Lung (tissue), 12 donors: ENCODE results near the gene RABL2B. TPM values are rescaled to one million over a fixed set of nuclear protein-coding genes. Genes with fewer than 3 reads are reported as not detected.
A peak's percentile ranks its signal among the peaks of the same experiment; 100 is the strongest.

ENCODE experiments used
- ATAC-seq: fragments of 200-7000 bp; cut with Tn5 transposase; one replicate; pipeline ENCODE4 v1.9.1; 2020; ENCODE audit warnings: moderate number of reproducible peaks; ENCODE audit not compliant: insufficient read depth, low FRiP score
- DNase-seq, 3 donors: peaks; one replicate each; pipeline ENCODE4 v3.0.0-alpha.2; 2013 to 2017
- H3K27ac ChIP-seq, 2 donors: one replicate each; pipeline ENCODE4 v1.5.1; 2013; ENCODE audit warnings: mild to moderate bottlenecking in 2 of 2, moderate library complexity in 2 of 2, control low read depth in 1 of 2, inconsistent platforms in 1 of 2, low read depth in 1 of 2, low read length in 1 of 2
- H3K27me3 ChIP-seq, 3 donors: one replicate each; pipeline ENCODE4 v1.5.1; 2013; ENCODE audit warnings: low read length in 2 of 3; ENCODE audit not compliant: control insufficient read depth in 3 of 3, insufficient read depth in 3 of 3
- H3K36me3 ChIP-seq, 4 donors: one replicate each; pipeline ENCODE4 v1.5.1; 2013; ENCODE audit warnings: low read length in 4 of 4, mild to moderate bottlenecking in 1 of 4, moderate library complexity in 1 of 4; ENCODE audit not compliant: control insufficient read depth in 4 of 4, insufficient read depth in 4 of 4
- H3K4me1 ChIP-seq, 5 donors: one replicate each; pipeline ENCODE4 v1.5.1; 2013; ENCODE audit warnings: low read length in 5 of 5, mild to moderate bottlenecking in 2 of 5, moderate library complexity in 1 of 5; ENCODE audit not compliant: control insufficient read depth in 5 of 5, insufficient read depth in 5 of 5
- H3K4me3 ChIP-seq: one replicate; pipeline ENCODE4 v1.5.1; 2013; ENCODE audit warnings: mild to moderate bottlenecking, control low read depth, moderate library complexity
- H3K9ac ChIP-seq, 2 donors: one replicate each; pipeline ENCODE4 v1.5.1; 2013; ENCODE audit warnings: low read length in 2 of 2, control low read depth in 1 of 2; ENCODE audit not compliant: insufficient read depth in 1 of 2
- H3K9me3 ChIP-seq, 4 donors: one replicate each; pipeline ENCODE4 v1.5.1; 2013; ENCODE audit warnings: low read length in 3 of 4, mild to moderate bottlenecking in 1 of 4, moderate library complexity in 1 of 4; ENCODE audit not compliant: control insufficient read depth in 4 of 4, insufficient read depth in 3 of 4
- CTCF ChIP-seq: IDR thresholded peaks from 2 replicates; pipeline ENCODE4 v1.5.1; 2012; ENCODE audit warnings: mild to moderate bottlenecking; ENCODE audit errors: control extremely low read depth, extremely low read depth
- WGBS, 2 donors: extraction: QIAGEN DNeasy Blood & Tissue Kit; methylation state at CpG; one replicate each; pipeline ENCODE4 v1.1.7; 2013; 5-methylcytosine and 5-hydroxymethylcytosine counted together
- polyA plus RNA-seq, 2 donors: library from polyadenylated mRNA; stranded (reverse); fragments of 200-250 nt; gene quantifications; one replicate each; pipeline ENCODE4 v1.2.1, GENCODE V29; 2013
- total RNA-seq, 2 donors: library from RNA; depleted of rRNA in 1 of 2; stranded (reverse); fragments of >200 nt in 1 of 2; gene quantifications; one replicate each; pipeline ENCODE4 v1.2.1, GENCODE V29; 2014 to 2021
- donor health status: control.
- donor health status: control.
- donor health status: Bipolar disorder and iron deficiency.
- donor health status: healthy.
- donor health status: DM: yes; HTN: yes; CAD: no.

The RABL2B gene
- total and polyA plus RNA-seq, 4 donors: 25.1 to 53.4 (median 32.5) TPM

DNA sequence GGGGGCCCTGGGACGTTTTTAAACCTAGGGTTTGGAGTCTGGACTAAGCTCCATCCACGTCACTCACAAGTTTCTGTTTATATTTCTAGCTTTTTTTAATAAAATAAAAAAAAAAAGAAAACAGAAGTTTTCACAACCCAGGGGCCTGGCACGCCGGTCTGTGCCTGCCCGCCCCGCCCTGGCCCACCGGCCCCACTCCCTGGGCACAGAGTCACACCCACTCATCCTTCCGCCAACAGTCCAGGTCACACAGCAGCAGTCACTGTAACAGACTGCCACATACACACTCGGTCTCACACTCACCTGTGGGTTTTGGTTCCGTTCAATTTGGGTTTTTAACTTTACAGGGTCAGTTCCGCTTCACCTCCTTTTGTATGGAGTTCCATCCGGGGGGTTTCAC is 50.8 kb downstream of the RABL2B start:
- Histone ChIP-seq H3K27ac (no peak overlapping the region), H3K4me3 (no peak overlapping the region), H3K27me3 (peaks cover 0 to 24% (median 8%) of the 10 kb centered on the region in 3 donors), H3K9me3 (no peaks in the 10 kb centered on the region), H3K9ac (no peak overlapping the region), H3K36me3 (peaks cover 0 to 9% (median 0%) of the 10 kb centered on the region in 4 donors), H3K4me1 (peaks cover 0 to 7% (median 0%) of the 10 kb centered on the region in 5 donors)
- WGBS, 2 donors: 77 to 85% methylated on average over 12 of the region's 12 CpGs
- no peak for TF ChIP-seq CTCF
- ATAC-seq: no peak
- no peak for DNase-seq

DNA sequence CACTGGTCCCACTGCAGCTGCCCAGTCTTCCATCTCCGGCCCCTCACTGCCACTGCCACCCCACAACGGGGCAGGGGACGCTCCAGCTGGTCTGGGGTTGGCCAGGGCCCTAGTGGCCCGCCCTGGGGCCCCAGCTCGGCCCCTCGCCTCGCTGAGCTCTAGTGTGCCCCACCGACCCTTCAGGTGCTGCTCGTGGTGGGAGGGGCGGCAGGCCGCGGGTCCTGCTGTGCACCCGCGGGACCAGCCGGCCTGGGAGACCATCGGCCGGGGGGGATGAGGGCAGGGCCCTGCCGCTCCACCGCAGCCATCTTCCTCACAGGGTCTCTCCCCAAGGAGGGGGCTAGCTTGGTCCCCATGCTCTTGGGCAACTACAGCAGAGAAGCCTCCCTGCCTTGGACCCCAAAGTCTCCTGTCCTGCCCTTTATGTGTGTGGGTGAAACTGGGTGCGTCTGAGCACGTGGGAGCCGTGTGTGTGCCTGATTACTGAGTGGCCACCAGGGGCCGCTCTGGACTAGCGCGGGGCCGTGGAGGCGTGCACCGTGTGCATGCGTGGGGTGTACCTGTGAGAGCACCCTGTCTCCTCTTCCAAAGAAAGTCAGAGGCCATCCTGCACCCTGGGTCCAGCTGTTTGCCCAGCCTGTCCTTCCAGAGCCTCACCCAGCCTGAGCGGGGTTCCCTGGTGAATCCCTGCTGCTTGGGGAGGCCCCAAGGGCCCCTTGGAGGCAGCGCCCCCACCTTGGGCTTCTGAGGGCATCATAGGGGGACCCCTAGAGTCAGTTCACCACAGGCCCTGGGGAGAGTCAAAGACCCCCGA is 51.4 kb downstream of the RABL2B start:
- Histone ChIP-seq H3K9ac (no peak overlapping the region), H3K4me1 (peaks cover 0 to 7% (median 0%) of the 10 kb centered on the region in 5 donors), H3K27ac (no peak overlapping the region), H3K36me3 (peaks cover 0 to 11% (median 0%) of the 10 kb centered on the region in 4 donors), H3K4me3 (no peak overlapping the region), H3K27me3 (peaks cover 0 to 24% (median 8%) of the 10 kb centered on the region in 3 donors), H3K9me3 (no peaks in the 10 kb centered on the region)
- WGBS, 2 donors: 52 to 78% methylated on average over 32 of the region's 32 CpGs
- DNase-seq: peak in 2 of 3 donors; percentile 9 to 20
- ATAC-seq: peak; percentile 46
- TF ChIP-seq CTCF: peak; percentile 42

- peaks cover 0 to 7% (median 0%) of the 10 kb centered on the region in 5 donors for H3K4me1 ChIP-seq
- no peak overlapping the region for H3K27ac ChIP-seq
- peaks cover 0 to 24% (median 8%) of the 10 kb centered on the region in 3 donors for H3K27me3 ChIP-seq
- no peaks in the 10 kb centered on the region for H3K9me3 ChIP-seq
- DNase-seq (peak; percentile 18 to 43 (median 32)), ATAC-seq (no peak)
- TF ChIP-seq CTCF: no peak
- H3K36me3 ChIP-seq: peaks cover 0 to 13% (median 2%) of the 10 kb centered on the region in 4 donors
- H3K9ac ChIP-seq: no peak overlapping the region
- 58 to 76% methylated on average over 72 to 76 of the region's 76 CpGs for WGBS, 2 donors
- H3K4me3 ChIP-seq: no peak overlapping the region
Measured at GRCh38 chr22:50730941-50731661, 52.3 kb downstream of the RABL2B start.
